ENCODE measurements around the gene DRD3.

DNA sequence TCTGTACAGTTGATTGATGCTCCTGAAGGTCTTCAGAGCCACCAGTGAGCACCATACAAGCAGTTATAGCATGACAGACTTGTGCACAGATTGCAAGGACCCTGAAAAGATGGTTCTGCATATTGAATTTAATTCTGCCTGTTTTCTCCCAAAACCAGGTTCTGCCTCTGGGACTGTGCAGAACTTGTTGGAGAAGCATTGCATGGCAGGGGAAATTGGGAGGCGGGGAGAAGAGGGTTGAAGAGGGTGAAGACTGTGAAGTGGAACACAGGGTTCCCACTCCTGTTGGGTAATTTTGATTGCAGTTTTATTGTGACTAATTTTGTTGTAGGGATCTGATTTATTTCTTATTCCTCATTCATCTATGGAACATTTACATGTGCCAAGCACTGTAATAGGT lies 48.2 kb upstream of the DRD3 start:
- TF ChIP-seq, protein P1, sequence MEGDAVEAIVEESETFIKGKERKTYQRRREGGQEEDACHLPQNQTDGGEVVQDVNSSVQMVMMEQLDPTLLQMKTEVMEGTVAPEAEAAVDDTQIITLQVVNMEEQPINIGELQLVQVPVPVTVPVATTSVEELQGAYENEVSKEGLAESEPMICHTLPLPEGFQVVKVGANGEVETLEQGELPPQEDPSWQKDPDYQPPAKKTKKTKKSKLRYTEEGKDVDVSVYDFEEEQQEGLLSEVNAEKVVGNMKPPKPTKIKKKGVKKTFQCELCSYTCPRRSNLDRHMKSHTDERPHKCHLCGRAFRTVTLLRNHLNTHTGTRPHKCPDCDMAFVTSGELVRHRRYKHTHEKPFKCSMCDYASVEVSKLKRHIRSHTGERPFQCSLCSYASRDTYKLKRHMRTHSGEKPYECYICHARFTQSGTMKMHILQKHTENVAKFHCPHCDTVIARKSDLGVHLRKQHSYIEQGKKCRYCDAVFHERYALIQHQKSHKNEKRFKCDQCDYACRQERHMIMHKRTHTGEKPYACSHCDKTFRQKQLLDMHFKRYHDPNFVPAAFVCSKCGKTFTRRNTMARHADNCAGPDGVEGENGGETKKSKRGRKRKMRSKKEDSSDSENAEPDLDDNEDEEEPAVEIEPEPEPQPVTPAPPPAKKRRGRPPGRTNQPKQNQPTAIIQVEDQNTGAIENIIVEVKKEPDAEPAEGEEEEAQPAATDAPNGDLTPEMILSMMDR (IDR thresholded peaks at IDR 0.05; ENCODE audit: insufficient read depth, low read depth, low read length) = no peak
- no peak for TF ChIP-seq EZH2 (IDR thresholded peaks at IDR 0.05; ENCODE audit: insufficient read depth, low read length)

All from astrocyte (in vitro differentiated cells and primary cell).